ENCODE measurements around the gene GLB1L.

DNA sequence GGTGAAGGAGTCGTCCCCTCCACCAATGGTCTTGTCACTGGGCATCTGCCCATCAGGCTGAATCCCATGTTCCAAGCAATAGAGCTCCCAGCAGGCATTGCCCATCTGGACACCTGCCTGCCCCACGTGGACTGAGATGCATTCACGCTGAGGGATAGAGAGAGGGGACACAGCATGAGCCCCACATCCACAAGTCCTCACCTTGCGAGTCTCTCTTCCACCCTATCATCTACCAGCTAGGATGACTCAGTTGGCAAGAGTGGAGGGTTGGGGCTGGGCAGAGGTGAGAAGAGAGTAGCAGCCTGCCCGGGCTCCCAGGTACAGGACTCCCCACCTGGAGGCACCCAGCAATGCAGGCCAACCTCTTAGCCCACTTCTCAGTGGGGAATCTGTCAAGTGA, 6.8 kb upstream of the GLB1L start:
- TF ChIP-seq EZH2 (IDR thresholded peaks at IDR 0.05; ENCODE audit: insufficient read depth, poor library complexity, severe bottlenecking) (no peak), EZH2phosphoT487 (IDR thresholded peaks at IDR 0.05; ENCODE audit: insufficient read depth, low read depth) (no peak)
